NT2/D1 (cell line): ENCODE results near the gene RNFT2.

Experiments used
- YY1 ChIP-seq: IDR thresholded peaks from 2 replicates; pipeline ENCODE4 v1.6.1; 2011; ENCODE audit not compliant: insufficient read length, insufficient read depth
- ZNF274 ChIP-seq: IDR thresholded peaks from 2 replicates; pipeline ENCODE4 v1.6.1; 2011; ENCODE audit warnings: mild to moderate bottlenecking, low read depth, low read length

- TF ChIP-seq YY1, result no peak
- no peak for TF ChIP-seq ZNF274
Measured at GRCh38 chr12:116884871-116885270, 146.8 kb downstream of the RNFT2 start.
